HG02840 (cell line): Measurements from ENCODE around the gene NAV2.

Source experiments
- ATAC-seq: cut with Tn5 transposase; IDR thresholded peaks from one replicate; pipeline ENCODE4 v1.9.1; 2021; ENCODE audit warnings: mild to moderate bottlenecking, moderate library complexity, moderate number of reproducible peaks; ENCODE audit not compliant: unreplicated experiment, low FRiP score

The NAV2 gene

GRCh38 chr11:19772480-19772879, 59.8 kb downstream of the NAV2 start:
- no peak for ATAC-seq

- ATAC-seq: no peak
These were observed 61.7 kb downstream of the NAV2 start for GRCh38 chr11:19774329-19774728.

GRCh38 chr11:19774817-19775580, 62.4 kb downstream of the NAV2 start:
- ATAC-seq: no peak

GRCh38 chr11:19775622-19776021, 63.0 kb downstream of the NAV2 start:
- no peak for ATAC-seq

- ATAC-seq: no peak
These were observed 64.4 kb downstream of the NAV2 start for GRCh38 chr11:19777039-19777376.

- ATAC-seq: peak; percentile 89
These were observed 64.9 kb downstream of the NAV2 start for GRCh38 chr11:19777377-19778102.

- ATAC-seq: no peak
These were observed 67.1 kb downstream of the NAV2 start for GRCh38 chr11:19779740-19780139.

GRCh38 chr11:19781351-19781750, 68.7 kb downstream of the NAV2 start:
- no peak for ATAC-seq

GRCh38 chr11:19785265-19785664, 72.6 kb downstream of the NAV2 start:
- no peak for ATAC-seq

- no peak for ATAC-seq
These were observed 74.0 kb downstream of the NAV2 start for GRCh38 chr11:19786644-19787043.

- no peak for ATAC-seq
These were observed 75.8 kb downstream of the NAV2 start for GRCh38 chr11:19788435-19788834.

GRCh38 chr11:19789245-19789644, 76.6 kb downstream of the NAV2 start:
- no peak for ATAC-seq

- no peak for ATAC-seq
These were observed 77.4 kb downstream of the NAV2 start for GRCh38 chr11:19789835-19790710.

GRCh38 chr11:19790831-19791552, 78.4 kb downstream of the NAV2 start:
- ATAC-seq: no peak

GRCh38 chr11:19792510-19792909, 79.9 kb downstream of the NAV2 start:
- no peak for ATAC-seq

- no peak for ATAC-seq
These were observed 80.7 kb downstream of the NAV2 start for GRCh38 chr11:19793326-19793725.

GRCh38 chr11:19794161-19794560, 81.5 kb downstream of the NAV2 start:
- no peak for ATAC-seq

GRCh38 chr11:19795082-19795481, 82.4 kb downstream of the NAV2 start:
- ATAC-seq: no peak

- ATAC-seq: no peak
These were observed 87.5 kb downstream of the NAV2 start for GRCh38 chr11:19800162-19800561.

GRCh38 chr11:19800714-19801519, 88.3 kb downstream of the NAV2 start:
- no peak for ATAC-seq
